ENCODE measurements around the gene NR2F1. TPM values are rescaled to one million over a fixed set of nuclear protein-coding genes. Genes with fewer than 3 reads are reported as not detected.

NR2F1 gene
- 4.5 to 5.2 TPM (median 4.5 TPM) in 5 replicates for total RNA-seq (2022; extraction: Qiagen RNA extraction; ENCODE audit: low read depth)

DNA sequence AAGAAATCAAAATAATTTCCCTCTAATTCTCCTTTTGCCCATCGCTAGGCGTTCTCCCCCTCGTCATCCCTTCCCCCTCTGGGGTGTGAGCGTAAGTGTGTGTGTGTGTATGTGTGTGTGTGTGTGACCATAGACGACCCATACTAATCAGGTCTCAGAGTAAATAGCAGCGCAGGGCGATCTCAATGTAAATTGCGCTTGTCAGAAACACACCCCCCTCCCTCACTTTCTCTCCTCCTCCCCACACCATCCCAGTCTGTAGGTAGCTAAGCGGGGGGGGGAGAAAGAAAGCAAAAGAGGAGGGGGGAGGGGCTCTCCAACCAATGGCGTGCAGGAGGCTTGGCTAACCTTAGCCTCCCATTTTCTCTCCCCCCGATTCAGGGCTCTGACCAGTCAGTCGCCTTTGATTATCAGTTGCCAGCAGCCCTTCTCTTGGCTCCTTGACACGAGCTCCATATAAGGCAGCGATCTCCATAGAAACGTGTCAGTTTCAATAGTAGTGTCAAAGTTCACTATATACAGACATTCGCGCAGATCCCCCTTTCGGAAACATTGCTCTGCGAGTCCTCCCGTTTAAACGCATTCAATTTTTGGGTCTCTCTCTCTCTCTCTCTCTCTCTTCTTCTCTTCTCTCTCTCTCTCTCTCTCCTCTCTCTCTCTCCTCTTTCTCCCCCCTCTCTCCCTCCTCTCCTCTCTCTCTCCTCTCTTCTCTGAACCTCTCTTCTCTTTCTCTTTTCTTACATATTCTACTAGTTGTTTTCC is at the start of gene NR2F1:
Gene NR2F1, plus strand, starts transcription at position 546 of the 762 bp plus-strand sequence. CDS start 1,802 bp downstream, outside the sequence.

GRCh38 chr5:93580927-93581445 is 2.0 kb upstream of the NR2F1 start, which contains the start of gene NR2F1-AS1:
NR2F1-AS1 (minus strand) TSS chr5:93581219.

Other genes with a start within 250 kb of the NR2F1 start
- gene NR2F1-AS1, start 2.0 kb upstream of the NR2F1 start, total RNA-seq (2022; extraction: Qiagen RNA extraction; ENCODE audit: low read depth), result 3.7 to 4.7 TPM (median 4.5 TPM) in 5 replicates
- 0.01 TPM in 3 of 5 replicates, not detected in the others for gene POU5F2, start 158.4 kb downstream of the NR2F1 start, total RNA-seq (2022; extraction: Qiagen RNA extraction; ENCODE audit: low read depth)